RCC 7860 (cell line): Measurements from ENCODE around the gene GPR78.

Source experiments
- DNase-seq: peaks from one replicate; pipeline ENCODE4 v3.0.0-alpha.2; 2015; ENCODE audit warnings: low spot score
- FAIRE-seq: peaks from 2 replicates; lab custom pipeline; 2012; peaks lifted over from hg19 to GRCh38; lab: Jason Lieb, UNC

GPR78 gene

GRCh38 chr4:8598391-8599090 lies 18.3 kb downstream of the GPR78 start:
- FAIRE-seq: no peak
- no peak for DNase-seq

- FAIRE-seq (no peak), DNase-seq (no peak)
These were observed 18.9 kb downstream of the GPR78 start for GRCh38 chr4:8599091-8599460.

DNA sequence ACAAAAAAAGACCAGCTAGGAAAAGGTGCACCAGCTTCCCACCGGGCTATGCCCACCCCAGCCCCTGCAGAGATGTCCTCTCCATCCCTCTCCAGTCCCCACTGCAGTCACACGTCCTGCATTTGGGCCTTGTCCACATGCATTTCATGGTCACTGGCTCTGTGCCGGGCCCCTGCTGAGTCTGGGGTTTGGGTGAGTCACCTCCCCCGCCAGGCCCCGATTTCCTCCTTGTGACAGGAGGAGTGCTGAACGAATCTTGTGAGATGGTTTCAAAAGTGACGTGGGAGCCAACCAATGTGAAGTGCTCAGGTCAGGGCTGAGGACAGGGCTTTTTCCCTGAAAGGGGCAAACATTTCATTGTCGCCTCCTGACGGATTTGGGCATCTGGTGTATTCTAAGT lies 19.5 kb downstream of the GPR78 start:
- peak; percentile 87 for FAIRE-seq
- DNase-seq: peak; percentile 78

DNA sequence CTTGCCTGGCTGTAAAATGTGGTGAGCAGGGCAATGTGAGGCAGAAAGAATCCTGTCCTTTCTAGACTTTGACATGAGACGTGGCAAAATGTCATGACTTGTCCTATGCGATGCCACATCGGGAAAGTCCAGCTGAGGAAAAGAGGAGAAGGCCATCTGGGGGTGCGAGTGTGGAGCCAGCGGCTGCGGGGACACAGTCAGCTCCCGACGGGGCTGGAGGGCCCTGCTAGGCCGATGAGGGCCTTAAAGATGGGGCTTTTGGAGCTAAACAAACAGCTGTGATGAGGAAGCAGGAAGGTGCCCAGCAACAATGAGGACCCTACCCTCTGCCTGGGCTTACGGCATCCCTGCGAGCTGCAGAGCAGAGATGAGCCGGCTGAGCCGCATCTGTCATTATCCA lies 20.1 kb downstream of the GPR78 start:
- FAIRE-seq: no peak
- DNase-seq: no peak

- FAIRE-seq (no peak), DNase-seq (no peak)
These were observed 20.5 kb downstream of the GPR78 start for GRCh38 chr4:8600686-8601085.

DNA sequence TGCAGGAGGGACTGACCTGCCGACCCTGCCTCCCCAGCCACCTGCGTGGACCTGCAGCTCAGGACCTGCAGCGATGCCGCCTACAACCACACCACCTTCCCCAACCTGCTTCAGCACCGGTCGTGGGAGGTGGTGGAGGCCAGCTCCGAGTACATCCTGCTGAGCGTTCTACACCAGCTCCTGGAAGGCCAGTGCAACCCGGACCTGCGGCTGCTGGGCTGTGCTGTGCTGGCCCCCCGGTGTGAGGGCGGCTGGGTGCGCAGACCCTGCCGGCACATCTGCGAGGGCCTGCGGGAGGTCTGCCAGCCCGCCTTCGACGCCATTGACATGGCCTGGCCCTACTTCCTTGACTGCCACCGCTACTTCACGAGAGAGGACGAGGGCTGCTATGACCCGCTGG lies 20.9 kb downstream of the GPR78 start:
- DNase-seq (no peak), FAIRE-seq (no peak)

DNA sequence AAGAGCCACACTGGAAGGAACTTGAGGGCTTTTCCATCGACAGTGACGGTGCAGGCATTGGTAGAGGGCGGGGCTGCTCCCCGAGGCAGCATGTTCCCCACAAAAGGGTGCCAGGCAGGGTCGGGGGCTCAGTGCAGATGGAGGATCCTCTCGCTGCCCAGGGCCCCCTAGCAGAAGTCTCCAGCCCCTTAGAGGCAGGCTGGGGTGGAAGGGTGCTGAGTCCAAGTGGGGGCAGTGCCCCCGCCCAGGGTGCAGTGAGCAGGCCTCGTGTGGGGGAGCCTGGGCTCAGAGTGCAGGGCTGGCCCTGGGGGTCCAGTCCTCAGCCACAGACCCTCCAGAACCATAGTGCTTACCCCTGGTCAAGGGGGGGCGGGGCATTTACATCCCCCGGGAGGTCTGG lies 21.4 kb downstream of the GPR78 start:
- no peak for FAIRE-seq
- DNase-seq: no peak

DNA sequence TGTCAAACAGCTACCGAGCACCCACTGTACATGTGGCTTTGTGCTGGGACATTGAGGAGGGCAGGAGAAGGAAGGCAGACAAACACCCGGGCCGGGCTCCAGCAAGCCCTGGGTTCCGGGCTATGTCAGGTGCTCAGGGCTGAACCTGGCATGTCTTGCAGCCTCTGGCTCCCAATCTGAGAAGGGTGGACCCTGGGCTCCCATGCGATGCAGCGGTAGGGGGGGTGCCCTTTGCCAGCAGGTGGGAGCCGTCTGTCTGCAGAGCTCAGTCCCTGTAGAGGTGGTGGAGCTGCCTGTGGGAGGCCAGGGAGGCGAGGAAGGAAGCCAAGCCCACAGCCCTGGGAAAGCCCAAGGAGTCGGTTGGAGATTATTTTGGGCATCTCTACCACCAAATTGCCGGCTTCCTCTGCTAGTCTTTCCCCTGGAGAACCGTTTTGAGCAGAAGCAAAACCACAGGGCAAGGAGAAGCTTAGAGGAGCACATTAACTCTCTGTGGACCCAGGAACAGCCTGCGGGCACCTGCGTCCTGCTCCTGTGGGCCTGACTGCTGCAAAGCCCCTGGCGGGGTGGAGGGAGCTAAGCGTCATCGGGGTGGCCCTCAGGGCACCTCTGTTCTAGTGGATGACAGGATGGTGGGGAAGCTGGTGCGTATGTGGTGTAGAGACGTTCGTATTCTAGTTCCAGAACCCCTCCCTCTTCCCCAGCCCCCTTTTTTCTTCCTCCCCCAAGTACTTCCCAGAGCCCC lies 22.7 kb downstream of the GPR78 start:
- DNase-seq: no peak
- no peak for FAIRE-seq

- no peak for FAIRE-seq
These were observed 23.7 kb downstream of the GPR78 start for GRCh38 chr4:8603931-8604330.

DNA sequence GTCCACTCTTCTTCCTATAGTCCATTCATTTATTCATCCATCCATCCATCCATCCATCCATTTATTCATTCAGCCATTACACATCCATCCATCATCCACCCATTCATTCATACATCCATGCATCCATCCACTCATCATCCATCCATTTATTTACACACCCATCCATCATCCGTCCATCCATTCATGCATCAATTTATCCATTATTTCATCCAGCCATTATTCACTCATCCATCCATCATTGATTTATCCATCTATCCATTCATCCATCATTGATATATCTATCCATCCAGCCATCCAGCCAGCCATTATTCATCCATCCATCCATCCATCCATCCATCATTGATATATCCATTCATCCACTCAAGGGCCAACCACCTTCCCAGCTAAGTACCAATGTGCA lies 25.1 kb downstream of the GPR78 start:
- FAIRE-seq (no peak), DNase-seq (no peak)

More at GRCh38 chr4:8603931-8604330, 23.7 kb downstream of the GPR78 start:
- no peak for DNase-seq

- FAIRE-seq (no peak), DNase-seq (no peak)
These were observed 26.3 kb downstream of the GPR78 start for GRCh38 chr4:8606476-8606875.

DNA sequence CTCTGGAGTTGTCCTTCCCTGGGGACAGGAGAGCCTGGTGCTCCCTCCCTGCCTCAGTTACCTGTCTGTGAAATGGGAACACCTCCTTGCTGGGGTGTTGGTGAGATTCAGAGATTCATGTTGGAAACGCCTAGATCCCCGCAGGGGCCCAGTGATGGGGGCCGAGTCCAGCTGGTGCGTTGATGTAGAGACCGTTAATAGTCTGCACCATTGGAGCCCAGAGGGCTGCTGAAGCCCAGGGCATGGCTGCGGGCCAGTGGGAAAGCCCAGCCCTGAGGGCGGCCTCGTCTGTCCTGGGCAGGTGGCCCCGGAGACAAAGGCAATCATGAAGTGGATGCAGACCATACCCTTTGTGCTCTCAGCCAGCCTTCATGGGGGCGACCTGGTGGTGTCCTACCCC lies 26.8 kb downstream of the GPR78 start:
- FAIRE-seq (no peak), DNase-seq (no peak)

- no peak for DNase-seq
- no peak for FAIRE-seq
These were observed 27.6 kb downstream of the GPR78 start for GRCh38 chr4:8607603-8608481.

DNA sequence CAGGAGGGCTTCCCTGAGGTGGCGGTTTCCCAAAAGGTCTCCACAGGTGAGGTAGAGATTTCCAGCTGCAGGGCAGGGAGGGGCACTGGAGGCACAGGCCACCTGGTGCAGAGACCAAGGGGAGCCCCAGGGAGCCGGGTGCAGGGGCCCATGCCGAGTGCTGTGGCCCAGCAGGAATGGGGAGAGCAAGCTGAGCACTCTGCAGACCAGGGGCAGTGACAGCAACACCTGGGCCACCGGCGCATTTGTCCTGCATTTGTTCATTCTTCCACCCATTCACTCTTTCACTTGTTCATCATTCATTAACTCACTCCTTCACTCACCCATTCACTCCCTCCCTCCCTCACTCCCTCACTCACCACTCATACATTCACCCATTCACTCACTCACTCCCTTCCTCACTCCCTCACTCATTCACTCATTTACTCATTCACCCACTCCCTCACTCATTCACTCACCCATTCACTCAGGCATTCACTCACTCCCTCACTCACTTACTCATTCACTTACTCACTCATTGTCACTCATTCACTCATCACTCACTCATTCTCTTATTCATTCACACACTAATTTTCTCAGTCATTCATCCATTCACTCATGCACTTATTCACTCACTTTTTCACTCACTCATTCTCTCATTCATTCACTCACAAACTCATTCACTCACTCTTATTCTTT lies 28.7 kb downstream of the GPR78 start:
- FAIRE-seq: no peak
- DNase-seq: no peak

DNA sequence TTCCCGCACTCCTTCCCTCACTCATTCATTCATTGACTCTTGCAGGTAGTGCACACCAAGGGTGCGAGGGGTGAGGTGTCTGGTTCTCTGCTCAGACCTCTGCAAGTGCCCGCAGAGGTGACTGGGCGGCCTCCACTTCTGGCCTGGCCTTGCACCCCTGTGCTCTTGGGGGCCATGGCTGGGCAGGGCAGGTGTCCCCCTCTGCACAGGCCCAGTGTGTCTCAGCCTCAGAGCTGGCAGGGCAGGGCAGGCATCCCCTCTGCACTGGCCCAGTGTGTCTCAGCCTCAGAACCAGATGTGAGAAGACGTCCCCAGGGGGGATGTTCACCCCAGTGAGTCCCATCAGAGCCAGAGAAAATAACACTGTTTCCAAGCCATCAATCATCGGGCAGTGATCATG lies 29.2 kb downstream of the GPR78 start:
- DNase-seq (no peak), FAIRE-seq (no peak)

DNA sequence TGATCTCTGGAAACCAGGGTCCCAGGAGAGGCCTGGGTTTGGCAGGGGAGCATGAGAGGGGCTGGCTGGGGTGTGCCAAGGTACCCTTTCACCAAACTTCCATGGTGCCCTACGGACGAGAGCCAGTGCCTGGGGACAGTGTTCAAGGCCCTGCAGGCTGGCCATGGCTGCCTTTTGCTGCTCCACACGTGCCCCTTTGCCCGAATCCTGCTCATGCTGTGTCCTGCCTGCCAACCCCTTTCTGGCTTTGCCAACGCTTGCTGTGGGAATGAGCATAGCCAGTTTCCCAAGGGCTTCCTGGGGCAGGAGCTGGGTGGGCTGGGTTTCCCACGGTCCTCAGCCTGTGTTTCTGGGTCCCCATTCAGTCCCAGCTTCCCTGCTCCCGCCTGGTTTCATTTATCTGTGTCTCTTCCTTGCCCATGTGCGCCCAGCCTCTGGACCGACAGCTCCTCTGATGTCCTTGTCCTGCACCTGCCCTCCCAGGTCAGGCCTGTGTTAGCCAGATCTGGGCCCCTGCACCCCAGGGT lies 29.7 kb downstream of the GPR78 start:
- DNase-seq: no peak
- FAIRE-seq: no peak

GRCh38 chr4:8610858-8611616 lies 30.8 kb downstream of the GPR78 start:
- FAIRE-seq (no peak), DNase-seq (no peak)

DNA sequence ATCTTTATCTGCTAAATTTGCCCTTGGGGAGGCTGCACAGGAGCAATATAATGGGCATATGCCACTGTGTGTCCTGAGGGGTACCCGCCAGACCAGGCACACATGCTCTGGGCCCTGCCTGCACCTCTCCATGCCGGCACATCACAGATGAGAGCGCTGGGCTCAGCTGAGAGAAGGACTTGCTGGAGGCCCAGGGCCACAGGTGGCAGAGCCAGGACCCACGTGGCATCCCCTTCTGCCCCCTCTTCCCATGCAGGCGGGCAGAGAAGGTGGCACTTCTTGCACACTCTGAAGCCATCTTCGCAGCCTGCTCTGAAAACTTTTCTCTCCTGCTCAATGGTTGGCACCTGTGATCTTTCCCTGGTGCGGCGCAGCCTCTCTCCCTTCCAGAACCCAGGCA lies 32.5 kb downstream of the GPR78 start:
- DNase-seq (no peak), FAIRE-seq (no peak)

DNA sequence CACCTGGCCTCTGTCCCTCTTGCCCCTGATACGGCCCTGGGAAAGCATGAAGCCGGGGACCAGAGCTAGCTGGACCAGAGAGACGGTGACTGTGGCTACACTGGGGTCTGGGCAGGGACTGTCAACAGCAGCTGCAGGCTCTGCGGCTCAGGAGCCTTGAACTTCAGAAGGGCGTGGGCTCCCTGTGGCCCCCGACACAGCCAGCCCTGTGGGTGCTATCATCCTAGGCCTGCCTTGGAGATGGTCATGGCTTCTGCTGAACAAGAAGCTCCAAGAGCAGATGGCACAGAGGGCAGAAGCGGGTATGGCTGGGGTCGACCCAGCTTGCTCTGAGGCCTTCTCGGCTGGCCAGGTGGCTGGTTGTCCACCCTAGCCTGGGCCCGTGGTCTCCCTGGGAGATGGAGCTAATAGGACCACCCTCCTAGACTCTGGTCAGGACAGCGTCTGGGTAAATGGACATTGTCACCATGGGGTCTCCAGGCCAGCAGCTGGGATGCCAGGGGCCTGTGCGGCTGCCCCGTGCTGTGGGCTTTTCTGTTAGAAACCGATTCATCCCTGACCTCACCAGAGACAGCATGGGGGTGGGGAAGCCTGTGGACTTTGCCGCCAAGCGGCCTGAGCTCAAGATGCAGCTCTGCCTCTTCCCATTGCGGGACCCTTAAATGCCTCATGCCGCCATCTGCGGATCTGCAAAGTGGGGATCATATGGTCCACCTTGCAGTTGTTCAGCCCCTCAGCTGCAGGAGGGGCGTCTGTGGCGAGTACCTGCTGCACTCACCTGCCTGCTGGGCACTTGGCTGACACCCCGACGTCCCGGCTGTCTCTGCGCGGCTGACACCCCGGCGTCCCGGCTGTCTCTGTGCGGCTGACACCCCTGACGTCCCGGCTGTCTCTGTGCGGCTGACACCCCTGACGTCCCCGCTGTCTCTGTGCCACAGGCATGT lies 33.5 kb downstream of the GPR78 start:
- DNase-seq (no peak), FAIRE-seq (no peak)
